Activated naive CD4-positive, alpha-beta T cell treated with anti-CD3 and anti-CD28 coated beads, Interleukin-2, amount 50 U/mL, for 24 hours (primary cell): ENCODE results near the gene UBE2E1.

Experiments
- H3K27ac Mint-ChIP-seq: one replicate; pipeline ENCODE4 v1.8.0; 2021; ENCODE audit warnings: mild to moderate bottlenecking, mixed read lengths
- H3K27me3 Mint-ChIP-seq: one replicate; pipeline ENCODE4 v1.8.0; 2021; ENCODE audit warnings: mixed read lengths
- H3K36me3 Mint-ChIP-seq: one replicate; pipeline ENCODE4 v1.8.0; 2021; ENCODE audit warnings: mixed read lengths
- H3K4me1 Mint-ChIP-seq: one replicate; pipeline ENCODE4 v1.8.0; 2021; ENCODE audit warnings: mixed read lengths
- H3K4me3 Mint-ChIP-seq: one replicate; pipeline ENCODE4 v1.8.0; 2021; ENCODE audit warnings: mild to moderate bottlenecking, mixed read lengths
- H3K9me3 Mint-ChIP-seq: one replicate; pipeline ENCODE4 v1.8.0; 2021; ENCODE audit warnings: mixed read lengths

The UBE2E1 gene

DNA sequence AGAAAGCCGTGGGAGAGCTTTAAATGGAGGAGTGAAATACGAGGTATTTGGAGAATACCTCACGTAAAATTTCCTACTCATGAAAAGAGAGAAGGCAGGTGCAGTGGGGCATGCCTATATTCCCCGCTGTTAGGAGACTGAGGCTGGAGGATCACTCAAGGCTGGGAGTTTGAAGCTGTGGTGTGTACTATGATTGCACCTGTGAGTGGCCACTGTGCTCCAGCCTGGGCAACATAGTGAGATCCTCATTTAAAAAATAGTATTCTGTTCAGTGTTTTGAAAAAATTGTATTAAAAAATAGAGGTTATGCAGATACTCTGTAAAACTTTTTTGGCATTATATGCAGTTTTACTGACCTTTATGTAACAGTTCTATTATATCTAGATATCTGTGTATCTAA lies 20.0 kb downstream of the UBE2E1 start:
- H3K4me1 Mint-ChIP-seq: peaks cover 88% of the 10 kb centered on the region
- no peak overlapping the region for H3K4me3 Mint-ChIP-seq
- no peaks in the 10 kb centered on the region for H3K27me3 Mint-ChIP-seq
- no peak overlapping the region for H3K27ac Mint-ChIP-seq
- peaks cover 3% of the 10 kb centered on the region for H3K36me3 Mint-ChIP-seq
- H3K9me3 Mint-ChIP-seq: no peaks in the 10 kb centered on the region

GRCh38 chr3:23826382-23827064 lies 20.8 kb downstream of the UBE2E1 start:
- Mint-ChIP-seq H3K27ac (no peak overlapping the region), H3K9me3 (no peaks in the 10 kb centered on the region), H3K27me3 (no peaks in the 10 kb centered on the region), H3K4me1 (peaks cover 86% of the 10 kb centered on the region), H3K4me3 (no peak overlapping the region), H3K36me3 (peaks cover 2% of the 10 kb centered on the region)

- peaks cover 4% of the 10 kb centered on the region for H3K36me3 Mint-ChIP-seq
- H3K9me3 Mint-ChIP-seq: no peaks in the 10 kb centered on the region
- no peak overlapping the region for H3K4me3 Mint-ChIP-seq
- peaks cover 78% of the 10 kb centered on the region for H3K4me1 Mint-ChIP-seq
- H3K27ac Mint-ChIP-seq: no peak overlapping the region
- no peaks in the 10 kb centered on the region for H3K27me3 Mint-ChIP-seq
Measured at GRCh38 chr3:23829242-23829934, 23.6 kb downstream of the UBE2E1 start.

GRCh38 chr3:23830869-23831484 lies 25.2 kb downstream of the UBE2E1 start:
- peaks cover 4% of the 10 kb centered on the region for H3K36me3 Mint-ChIP-seq
- no peak overlapping the region for H3K27ac Mint-ChIP-seq
- H3K27me3 Mint-ChIP-seq: no peaks in the 10 kb centered on the region
- H3K4me3 Mint-ChIP-seq: no peak overlapping the region
- peaks cover 76% of the 10 kb centered on the region for H3K4me1 Mint-ChIP-seq
- no peaks in the 10 kb centered on the region for H3K9me3 Mint-ChIP-seq

GRCh38 chr3:23831517-23832394 lies 26.0 kb downstream of the UBE2E1 start:
- Mint-ChIP-seq H3K27me3 (no peaks in the 10 kb centered on the region), H3K4me1 (peaks cover 76% of the 10 kb centered on the region), H3K4me3 (no peak overlapping the region), H3K9me3 (no peaks in the 10 kb centered on the region), H3K27ac (no peak overlapping the region), H3K36me3 (peaks cover 1% of the 10 kb centered on the region)

GRCh38 chr3:23832523-23832922 lies 26.8 kb downstream of the UBE2E1 start:
- Mint-ChIP-seq H3K4me3 (no peak overlapping the region), H3K27ac (no peak overlapping the region), H3K36me3 (peaks cover 1% of the 10 kb centered on the region), H3K4me1 (peaks cover 79% of the 10 kb centered on the region), H3K9me3 (no peaks in the 10 kb centered on the region), H3K27me3 (no peaks in the 10 kb centered on the region)

- Mint-ChIP-seq H3K4me1 (peaks cover 67% of the 10 kb centered on the region), H3K27me3 (no peaks in the 10 kb centered on the region), H3K36me3 (peaks cover 1% of the 10 kb centered on the region), H3K9me3 (no peaks in the 10 kb centered on the region), H3K27ac (no peak overlapping the region), H3K4me3 (no peak overlapping the region)
Measured at GRCh38 chr3:23834082-23834870, 28.5 kb downstream of the UBE2E1 start.

DNA sequence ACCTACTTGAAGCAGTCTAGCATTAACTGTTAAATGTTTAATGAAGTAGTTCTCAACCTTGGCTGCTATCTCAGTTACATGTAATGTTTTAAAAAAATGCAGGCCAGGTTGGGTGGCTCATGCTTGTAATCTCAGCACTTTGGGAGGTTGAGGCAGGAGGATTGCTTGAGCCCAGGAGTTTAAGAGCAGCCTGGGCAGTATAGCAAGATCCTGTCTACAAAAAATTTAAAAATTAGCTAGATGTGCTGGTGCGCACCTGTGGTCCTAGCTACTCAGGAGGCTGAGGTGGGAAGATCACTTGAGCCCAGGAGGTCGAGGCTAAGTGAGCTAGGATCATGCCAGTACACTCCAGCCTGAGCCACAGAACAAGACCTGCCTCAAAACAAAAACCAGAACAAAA lies 29.3 kb downstream of the UBE2E1 start:
- Mint-ChIP-seq H3K27me3 (no peaks in the 10 kb centered on the region), H3K9me3 (no peaks in the 10 kb centered on the region), H3K36me3 (peaks cover 6% of the 10 kb centered on the region), H3K4me3 (no peak overlapping the region), H3K4me1 (peaks cover 66% of the 10 kb centered on the region), H3K27ac (no peak overlapping the region)

DNA sequence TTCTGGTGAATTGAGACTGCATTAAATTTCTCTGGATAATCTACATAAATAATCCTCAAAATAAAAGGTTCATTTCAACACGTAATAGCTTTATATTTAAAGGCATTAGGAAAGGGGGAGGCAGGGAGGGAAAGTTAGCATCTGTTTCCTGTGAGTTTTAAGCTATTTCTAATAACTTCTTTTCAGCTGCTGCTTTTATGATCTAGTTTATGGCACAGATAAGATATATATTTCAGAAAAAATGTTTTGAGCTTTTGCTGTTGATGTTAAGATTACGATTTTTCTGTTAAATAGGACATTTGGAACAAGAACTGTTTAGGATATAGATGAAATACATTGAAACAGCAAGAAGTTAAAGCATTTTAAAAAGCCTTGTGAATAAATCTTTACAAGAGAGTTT lies 30.0 kb downstream of the UBE2E1 start:
- H3K4me1 Mint-ChIP-seq: peaks cover 66% of the 10 kb centered on the region
- H3K27ac Mint-ChIP-seq: no peak overlapping the region
- H3K9me3 Mint-ChIP-seq: no peaks in the 10 kb centered on the region
- H3K36me3 Mint-ChIP-seq: peaks cover 6% of the 10 kb centered on the region
- no peaks in the 10 kb centered on the region for H3K27me3 Mint-ChIP-seq
- no peak overlapping the region for H3K4me3 Mint-ChIP-seq

- no peaks in the 10 kb centered on the region for H3K27me3 Mint-ChIP-seq
- H3K36me3 Mint-ChIP-seq: peaks cover 6% of the 10 kb centered on the region
- H3K27ac Mint-ChIP-seq: peak overlapping the region; percentile 56
- no peak overlapping the region for H3K4me3 Mint-ChIP-seq
- H3K4me1 Mint-ChIP-seq: peaks cover 66% of the 10 kb centered on the region
- no peaks in the 10 kb centered on the region for H3K9me3 Mint-ChIP-seq
Measured at GRCh38 chr3:23836536-23837230, 30.9 kb downstream of the UBE2E1 start.

DNA sequence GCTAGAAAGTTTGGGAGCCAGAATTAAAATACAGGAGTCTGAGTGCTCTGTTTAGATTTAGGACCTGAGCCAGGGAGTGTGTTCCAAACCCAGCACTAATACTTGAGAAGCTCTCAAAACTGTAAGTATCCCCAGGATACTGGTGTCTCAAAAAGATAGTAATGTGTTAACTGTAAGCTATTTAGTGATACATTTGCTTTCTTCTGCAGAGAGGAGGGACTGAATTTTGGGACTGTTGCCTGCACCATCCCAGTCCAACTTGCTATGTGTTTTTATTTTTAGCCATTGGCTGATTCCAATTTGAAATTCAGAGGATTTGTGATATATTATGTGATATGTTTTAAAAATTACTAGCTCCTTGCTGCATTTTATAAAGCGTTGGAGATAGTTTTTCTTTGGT lies 31.5 kb downstream of the UBE2E1 start:
- H3K27ac Mint-ChIP-seq: no peak overlapping the region
- peaks cover 6% of the 10 kb centered on the region for H3K36me3 Mint-ChIP-seq
- peaks cover 66% of the 10 kb centered on the region for H3K4me1 Mint-ChIP-seq

DNA sequence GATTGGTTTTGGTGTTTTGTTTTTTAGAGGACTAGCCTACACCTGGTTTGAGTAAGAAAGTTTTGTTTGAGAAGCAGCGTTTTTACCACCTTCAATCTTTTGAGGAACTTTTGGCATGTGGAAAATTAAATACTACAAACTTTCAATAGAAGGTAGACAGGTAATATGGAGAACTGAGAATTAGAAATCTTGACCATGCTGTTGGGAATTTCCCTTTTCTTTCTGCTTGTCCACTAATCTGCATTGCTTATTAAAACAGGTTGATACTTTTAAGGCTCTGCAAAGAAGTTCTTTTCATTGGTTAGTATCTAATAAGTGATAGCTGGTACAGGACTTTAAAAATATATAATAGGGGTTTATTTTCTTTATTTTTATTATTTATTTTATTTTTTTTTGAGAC lies 31.9 kb downstream of the UBE2E1 start:
- H3K4me3 Mint-ChIP-seq: no peak overlapping the region
- peaks cover 6% of the 10 kb centered on the region for H3K36me3 Mint-ChIP-seq
- no peaks in the 10 kb centered on the region for H3K27me3 Mint-ChIP-seq
- peaks cover 66% of the 10 kb centered on the region for H3K4me1 Mint-ChIP-seq
- H3K9me3 Mint-ChIP-seq: no peaks in the 10 kb centered on the region
- H3K27ac Mint-ChIP-seq: no peak overlapping the region

More for the DNA sequence above, 31.5 kb downstream of the UBE2E1 start:
- no peaks in the 10 kb centered on the region for H3K9me3 Mint-ChIP-seq
- H3K4me3 Mint-ChIP-seq: no peak overlapping the region
- H3K27me3 Mint-ChIP-seq: no peaks in the 10 kb centered on the region

DNA sequence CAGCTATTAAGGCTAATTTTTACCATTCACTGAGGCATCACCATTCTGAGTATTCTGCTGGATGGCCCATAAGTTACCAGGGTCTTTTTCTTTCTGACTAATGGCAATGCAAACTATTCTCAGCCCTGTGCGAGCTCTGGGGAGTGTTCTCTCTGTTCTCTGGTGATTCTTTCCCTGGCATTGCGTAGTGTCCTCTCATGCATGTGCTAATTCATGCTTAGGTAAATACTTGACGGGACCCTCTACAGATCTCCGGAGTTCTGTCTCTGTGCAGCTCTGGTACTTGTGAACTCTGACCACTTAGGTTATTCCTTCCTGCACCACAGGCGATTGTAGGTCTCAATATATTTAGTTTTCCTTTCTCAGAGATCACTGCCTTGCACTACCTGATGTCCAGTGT lies 34.8 kb downstream of the UBE2E1 start:
- H3K4me1 Mint-ChIP-seq: peaks cover 61% of the 10 kb centered on the region
- no peaks in the 10 kb centered on the region for H3K27me3 Mint-ChIP-seq

DNA sequence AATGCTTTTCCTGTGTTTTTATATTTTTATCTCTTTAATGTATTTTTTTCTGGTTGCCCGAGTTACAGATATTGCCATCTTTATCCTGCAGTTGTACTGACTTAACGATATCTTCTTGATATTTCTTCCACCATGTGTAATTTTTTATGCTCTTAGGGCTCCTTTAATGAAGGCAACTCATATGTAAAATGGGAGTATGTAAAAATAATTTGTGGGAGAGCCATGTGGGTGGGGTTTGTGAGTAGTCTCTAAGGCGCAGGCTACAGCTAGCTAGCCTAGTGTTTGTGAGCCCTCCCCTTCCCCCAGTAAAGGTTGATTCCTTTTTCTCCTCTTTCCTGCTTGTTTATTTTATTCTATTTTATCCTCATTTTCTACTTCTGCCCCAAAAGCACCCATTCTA lies 38.1 kb downstream of the UBE2E1 start:
- Mint-ChIP-seq H3K9me3 (peaks cover 4% of the 10 kb centered on the region), H3K27ac (no peak overlapping the region), H3K4me1 (peaks cover 43% of the 10 kb centered on the region), H3K27me3 (no peaks in the 10 kb centered on the region), H3K4me3 (no peak overlapping the region), H3K36me3 (peaks cover 19% of the 10 kb centered on the region)

More for the DNA sequence above, 34.8 kb downstream of the UBE2E1 start:
- Mint-ChIP-seq H3K9me3 (peaks cover 4% of the 10 kb centered on the region), H3K36me3 (peaks cover 16% of the 10 kb centered on the region), H3K27ac (no peak overlapping the region), H3K4me3 (no peak overlapping the region)
